Activated CD4-positive, alpha-beta T cell treated with anti-CD3 and anti-CD28 coated beads, Interleukin-2, amount 50 U/mL, for 1 hour (primary cell): ENCODE data around the gene ZNF19.

Source experiments
- DNase-seq: peaks from one replicate; pipeline ENCODE4 v3.0.0-alpha.2; 2020

Gene ZNF19

GRCh38 chr16:71484006-71484893, 4.9 kb downstream of the ZNF19 start:
- DNase-seq: peak; percentile 71

- DNase-seq: no peak
Measured at GRCh38 chr16:71482569-71482968, 6.6 kb downstream of the ZNF19 start.

- no peak for DNase-seq
Measured at GRCh38 chr16:71480956-71481355, 8.2 kb downstream of the ZNF19 start.

- DNase-seq: no peak
Measured at GRCh38 chr16:71479420-71479819, 9.7 kb downstream of the ZNF19 start.

- no peak for DNase-seq
Measured at GRCh38 chr16:71476457-71477124, 12.5 kb downstream of the ZNF19 start.

- DNase-seq: no peak
Measured at GRCh38 chr16:71474864-71475263, 14.3 kb downstream of the ZNF19 start.

- DNase-seq: no peak
Measured at GRCh38 chr16:71473891-71474290, 15.2 kb downstream of the ZNF19 start.

- no peak for DNase-seq
Measured at GRCh38 chr16:71472931-71473330, 16.2 kb downstream of the ZNF19 start.

- DNase-seq: no peak
Measured at GRCh38 chr16:71472051-71472450, 17.1 kb downstream of the ZNF19 start.

GRCh38 chr16:71467810-71468209, 21.3 kb downstream of the ZNF19 start:
- DNase-seq: peak; percentile 54

GRCh38 chr16:71464231-71464630, 24.9 kb downstream of the ZNF19 start:
- no peak for DNase-seq

- peak; percentile 72 for DNase-seq
Measured at GRCh38 chr16:71461686-71462648, 27.2 kb downstream of the ZNF19 start, which contains the start of gene ZNF23. ZNF23 (minus strand) TSS chr16:71462247; CDS start chr16:71456796, 5,451 bp downstream.

- DNase-seq: no peak
Measured at GRCh38 chr16:71460941-71461340, 28.2 kb downstream of the ZNF19 start.

- DNase-seq: no peak
Measured at GRCh38 chr16:71460236-71460635, 28.9 kb downstream of the ZNF19 start.

- DNase-seq: no peak
Measured at GRCh38 chr16:71459510-71459909, 29.6 kb downstream of the ZNF19 start.

GRCh38 chr16:71456801-71457200, 32.3 kb downstream of the ZNF19 start:
- DNase-seq: no peak

- DNase-seq: no peak
Measured at GRCh38 chr16:71453036-71453435, 36.1 kb downstream of the ZNF19 start.

- DNase-seq: no peak
Measured at GRCh38 chr16:71449020-71449419, 40.1 kb downstream of the ZNF19 start.

GRCh38 chr16:71448274-71448866, 40.8 kb downstream of the ZNF19 start:
- DNase-seq: no peak

- no peak for DNase-seq
Measured at GRCh38 chr16:71443714-71444113, 45.4 kb downstream of the ZNF19 start.

- no peak for DNase-seq
Measured at GRCh38 chr16:71442051-71442440, 47.1 kb downstream of the ZNF19 start, which contains the start of gene TLE7. TLE7 (minus strand) TSS chr16:71442054; CDS start chr16:71433324, 8,730 bp downstream.

GRCh38 chr16:71441348-71442050, 47.6 kb downstream of the ZNF19 start:
- DNase-seq: peak; percentile 18
